Fibroblast of villous mesenchyme (primary cell): Measurements from ENCODE around the gene PPP1R1A. TPM values are rescaled to one million over a fixed set of nuclear protein-coding genes. Genes with fewer than 3 reads are reported as not detected.

Experiments
- DNase-seq: peaks from one replicate; pipeline ENCODE4 v3.0.0-alpha.2; 2010; ENCODE audit warnings: low read depth
- H3K4me3 ChIP-seq: 2 replicates; pipeline ENCODE4 v1.5.1; 2011; ENCODE audit warnings: low read depth, mild to moderate bottlenecking, low read length
- total RNA-seq: library from RNA; depleted of rRNA; stranded (reverse); fragments of >200 nt; gene quantifications from 2 replicates; pipeline ENCODE4 v1.2.3, GENCODE V29; 2012
- TF ChIP-seq, protein P1 (sequence below): IDR thresholded peaks from 2 replicates; pipeline ENCODE4 v1.5.1; 2012; ENCODE audit warnings: low read depth, mild to moderate bottlenecking, low read length; ENCODE audit not compliant: insufficient read depth

Gene PPP1R1A, protein sequence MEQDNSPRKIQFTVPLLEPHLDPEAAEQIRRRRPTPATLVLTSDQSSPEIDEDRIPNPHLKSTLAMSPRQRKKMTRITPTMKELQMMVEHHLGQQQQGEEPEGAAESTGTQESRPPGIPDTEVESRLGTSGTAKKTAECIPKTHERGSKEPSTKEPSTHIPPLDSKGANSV
- not detected in 2 replicates for total RNA-seq

DNA sequence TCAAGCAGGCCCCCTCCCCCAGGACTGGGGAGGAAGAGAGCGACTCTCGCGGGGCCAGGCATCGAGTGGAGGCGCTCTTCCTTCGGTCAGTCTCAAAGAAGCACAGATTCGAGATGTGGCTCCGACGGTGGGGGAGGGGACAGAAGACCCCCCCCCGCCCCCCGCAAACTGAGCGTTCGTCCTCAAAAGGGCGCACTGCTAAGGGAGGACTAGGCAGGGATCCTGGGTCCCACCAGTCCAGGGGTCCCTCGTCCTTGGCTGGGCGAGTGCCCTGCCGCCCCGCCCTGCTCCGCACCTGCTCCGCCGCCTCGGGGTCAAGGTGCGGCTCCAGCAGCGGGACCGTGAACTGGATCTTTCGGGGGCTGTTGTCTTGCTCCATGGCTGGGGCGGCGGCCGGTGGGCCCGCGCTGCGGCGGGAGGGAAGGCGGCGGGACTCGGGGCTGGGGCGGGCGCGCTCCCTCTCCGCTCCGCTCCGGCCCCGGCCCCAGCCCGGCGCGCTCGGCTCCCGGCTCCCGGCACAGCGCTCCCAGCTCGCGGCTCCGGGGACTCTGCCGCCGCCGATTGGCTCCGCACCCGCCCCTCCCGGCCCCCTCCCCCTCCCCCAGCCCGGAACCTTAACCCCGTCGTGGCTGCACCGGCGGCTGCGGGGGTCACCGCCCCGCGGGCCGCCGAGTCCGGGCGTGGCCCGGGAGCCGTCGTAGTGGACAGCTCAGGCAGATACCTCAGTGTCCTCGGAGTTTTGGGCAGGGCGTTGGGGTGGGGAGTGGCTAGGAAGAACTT, at the start of gene PPP1R1A:
Gene PPP1R1A, minus strand, starts transcription at position 550 of the 780 bp plus-strand sequence. Its CDS starts 171 bp downstream, at position 379.
- no peak within 1 kb of the TSS for H3K4me3 ChIP-seq
- no peak for DNase-seq
- TF ChIP-seq, protein P1, sequence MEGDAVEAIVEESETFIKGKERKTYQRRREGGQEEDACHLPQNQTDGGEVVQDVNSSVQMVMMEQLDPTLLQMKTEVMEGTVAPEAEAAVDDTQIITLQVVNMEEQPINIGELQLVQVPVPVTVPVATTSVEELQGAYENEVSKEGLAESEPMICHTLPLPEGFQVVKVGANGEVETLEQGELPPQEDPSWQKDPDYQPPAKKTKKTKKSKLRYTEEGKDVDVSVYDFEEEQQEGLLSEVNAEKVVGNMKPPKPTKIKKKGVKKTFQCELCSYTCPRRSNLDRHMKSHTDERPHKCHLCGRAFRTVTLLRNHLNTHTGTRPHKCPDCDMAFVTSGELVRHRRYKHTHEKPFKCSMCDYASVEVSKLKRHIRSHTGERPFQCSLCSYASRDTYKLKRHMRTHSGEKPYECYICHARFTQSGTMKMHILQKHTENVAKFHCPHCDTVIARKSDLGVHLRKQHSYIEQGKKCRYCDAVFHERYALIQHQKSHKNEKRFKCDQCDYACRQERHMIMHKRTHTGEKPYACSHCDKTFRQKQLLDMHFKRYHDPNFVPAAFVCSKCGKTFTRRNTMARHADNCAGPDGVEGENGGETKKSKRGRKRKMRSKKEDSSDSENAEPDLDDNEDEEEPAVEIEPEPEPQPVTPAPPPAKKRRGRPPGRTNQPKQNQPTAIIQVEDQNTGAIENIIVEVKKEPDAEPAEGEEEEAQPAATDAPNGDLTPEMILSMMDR = no peak

DNA sequence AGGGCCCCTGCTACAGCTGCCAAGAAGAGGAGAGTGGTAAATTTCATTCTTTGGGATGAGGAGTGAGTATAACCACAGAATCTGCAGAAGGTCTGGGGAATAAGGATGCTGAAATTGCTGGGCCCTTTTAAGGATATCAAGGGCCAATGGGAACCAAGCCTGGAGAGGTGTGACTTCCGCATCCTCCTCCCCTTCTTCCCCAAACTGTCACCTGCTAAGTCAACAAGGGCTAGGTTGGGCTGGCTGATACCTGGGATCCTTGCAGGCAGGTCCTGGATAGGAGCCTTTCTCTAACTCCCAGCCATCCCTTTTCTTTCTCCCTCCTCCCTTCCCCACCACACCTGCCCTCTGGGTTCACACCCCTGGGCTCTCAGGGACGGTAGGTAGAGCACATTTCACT, 46.3 kb upstream of the PPP1R1A start, which contains the start of gene LACRT:
Gene LACRT, minus strand, starts transcription at position 101 of the 400 bp plus-strand sequence. Its CDS starts 54 bp downstream, at position 47.
- no peak within 1 kb of the TSS for H3K4me3 ChIP-seq
- DNase-seq = no peak
- TF ChIP-seq, protein P1 = no peak

DNA sequence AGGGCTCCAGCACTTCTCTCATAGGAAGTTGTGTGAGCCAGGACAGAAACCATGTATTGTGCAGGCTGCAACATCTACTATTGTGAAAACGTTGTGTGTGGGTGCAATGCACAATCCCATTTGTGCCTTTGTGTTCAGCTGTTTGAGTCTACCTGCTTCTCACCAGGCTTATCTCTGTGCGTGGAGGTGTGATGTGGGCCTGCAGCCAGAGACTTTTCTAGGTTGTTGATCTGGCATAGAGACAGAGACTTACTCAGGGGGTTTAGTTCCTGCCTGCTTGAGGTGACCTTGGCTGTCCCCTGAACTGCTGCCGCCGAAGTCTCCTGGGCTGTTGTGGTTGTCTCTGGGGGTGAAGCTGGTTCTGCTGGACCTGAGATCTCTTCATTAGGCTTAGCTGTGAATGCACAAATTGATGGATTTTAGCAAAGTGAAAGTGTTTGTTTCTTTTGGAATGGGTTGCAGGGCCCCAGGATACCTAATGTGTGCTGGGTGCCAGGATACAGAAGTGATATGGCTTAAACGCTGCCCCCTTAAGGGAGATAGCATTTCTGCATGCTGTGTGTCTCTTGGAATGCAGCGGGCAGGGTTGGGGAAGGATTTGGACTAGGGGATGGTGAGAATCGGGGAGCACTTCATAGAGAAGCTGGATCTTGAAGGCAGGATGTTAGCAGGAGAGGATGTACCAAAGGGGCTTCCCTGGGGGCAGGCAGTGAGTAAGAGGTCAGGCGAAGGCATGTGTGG, 43.7 kb upstream of the PPP1R1A start:
- DNase-seq = no peak
- TF ChIP-seq, protein P1 = no peak
- H3K4me3 ChIP-seq = no peak overlapping the region

DNA sequence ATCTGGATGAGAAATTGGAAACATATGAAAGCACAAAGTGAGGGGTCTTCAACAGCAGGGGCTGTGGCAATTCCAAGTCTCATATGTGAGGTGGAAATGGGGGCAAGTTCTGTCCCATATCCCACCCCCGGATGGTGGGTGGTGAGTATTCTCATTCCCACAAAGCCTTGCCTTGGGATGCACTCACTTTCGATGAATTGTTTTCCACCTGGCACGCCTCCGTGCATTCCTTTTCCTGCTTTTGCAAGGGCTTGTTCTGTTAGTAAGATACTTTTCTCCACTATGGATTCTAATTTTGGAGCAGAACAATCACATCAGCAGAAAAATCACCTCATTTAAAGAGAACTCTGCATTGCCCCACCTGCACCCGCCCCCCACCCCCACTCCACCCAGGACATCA, 43.1 kb upstream of the PPP1R1A start:
- H3K4me3 ChIP-seq = no peak overlapping the region
- TF ChIP-seq, protein P1 = no peak
- DNase-seq = no peak

DNA sequence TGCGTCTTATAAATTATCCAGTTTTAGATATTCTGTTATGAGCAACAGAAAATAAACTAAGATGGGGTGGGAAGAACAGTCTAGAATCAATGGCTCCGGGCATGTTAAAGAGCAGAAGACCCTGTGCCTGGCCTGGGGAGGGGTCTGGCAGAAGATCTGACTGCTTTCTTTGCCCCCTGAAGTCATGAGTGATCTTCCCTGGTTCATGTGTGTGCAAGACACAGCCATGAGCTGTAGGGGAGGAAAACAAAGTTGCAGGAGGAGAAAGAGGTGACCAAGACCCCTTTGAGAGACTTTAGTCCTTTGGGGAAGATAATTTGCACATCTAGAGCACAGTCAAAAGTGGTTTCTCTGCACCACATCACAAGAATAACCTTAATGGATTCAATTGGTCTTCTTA, 41.5 kb upstream of the PPP1R1A start:
- no peak overlapping the region for H3K4me3 ChIP-seq
- no peak for DNase-seq
- TF ChIP-seq, protein P1 = no peak

DNA sequence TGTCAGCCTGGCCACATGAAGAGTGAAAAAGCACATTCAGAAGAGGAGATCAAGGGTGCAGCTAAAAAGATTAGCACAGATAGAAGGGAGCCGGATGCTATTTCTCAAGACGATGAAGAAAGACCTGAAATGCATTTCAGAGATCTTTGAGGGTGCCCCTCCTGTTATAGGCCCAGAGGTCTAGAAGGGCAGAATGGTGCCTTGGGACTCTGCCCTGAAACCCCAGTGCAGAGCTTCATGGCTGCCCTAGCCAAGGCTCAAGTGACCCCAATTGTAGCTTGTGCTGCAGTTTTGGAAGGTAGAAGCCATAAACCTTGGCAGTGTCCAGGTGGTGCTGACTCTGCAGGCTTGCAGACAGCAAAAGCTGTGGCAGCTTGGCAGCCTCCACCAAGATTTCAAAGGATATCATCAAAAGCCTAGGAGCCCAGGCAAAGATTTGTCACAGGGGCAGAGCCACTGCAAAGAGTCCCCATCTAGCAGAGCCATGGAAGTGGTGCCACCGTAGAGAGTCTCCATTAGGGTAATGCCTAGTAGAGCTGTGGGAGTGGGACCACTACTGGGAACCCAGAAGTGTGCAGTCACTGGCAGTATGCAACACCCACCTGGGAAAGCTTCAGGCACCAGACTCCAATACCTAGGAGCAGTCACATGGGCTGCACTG, 39.9 kb upstream of the PPP1R1A start:
- H3K4me3 ChIP-seq = no peak overlapping the region
- no peak for DNase-seq
- TF ChIP-seq, protein P1 = no peak
